GM18508 (cell line): ENCODE data around the gene USB1.
"Not testable (repeated sequence)": the region's sequence is repeated elsewhere in the genome, so short reads cannot be mapped to it uniquely, and the experiment has no call there.

ENCODE experiments used
- ATAC-seq: cut with Tn5 transposase; IDR thresholded peaks from one replicate; pipeline ENCODE4 v1.9.1; 2021; ENCODE audit warnings: moderate number of reproducible peaks; ENCODE audit not compliant: insufficient read depth, unreplicated experiment

Gene USB1

DNA sequence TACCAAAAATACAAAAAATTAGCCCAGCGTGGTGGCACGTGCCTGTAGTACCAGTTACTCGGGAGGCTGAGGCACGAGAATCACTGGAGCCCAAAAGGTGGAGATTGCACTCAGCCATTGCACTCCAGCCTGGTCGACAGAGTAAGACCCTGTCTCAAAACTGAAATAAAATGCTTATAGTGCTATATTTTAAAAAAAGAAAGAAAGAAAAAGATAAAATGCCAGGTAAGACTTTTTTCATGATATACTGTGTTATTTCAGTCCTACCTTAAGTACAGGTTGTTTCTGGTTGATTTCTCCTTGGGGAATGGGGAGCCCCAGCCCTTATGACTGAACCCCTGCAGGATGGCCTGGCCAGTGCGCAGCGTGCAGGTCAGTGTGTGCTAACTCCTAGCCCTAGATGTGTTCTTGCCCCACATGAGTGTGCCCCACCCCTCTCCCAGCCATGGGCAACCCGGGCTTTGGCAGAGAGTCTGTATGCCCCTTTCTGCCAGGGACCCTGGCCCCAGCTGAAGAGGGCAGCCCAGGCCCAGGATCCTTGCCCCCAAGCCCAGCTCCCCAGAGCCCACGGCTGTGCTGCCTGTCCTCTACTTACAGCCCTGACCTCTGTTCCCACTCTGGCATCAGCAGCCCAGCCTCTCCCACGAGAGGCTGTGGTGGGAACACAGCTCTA lies 31.6 kb upstream of the USB1 start:
- ATAC-seq = no peak

DNA sequence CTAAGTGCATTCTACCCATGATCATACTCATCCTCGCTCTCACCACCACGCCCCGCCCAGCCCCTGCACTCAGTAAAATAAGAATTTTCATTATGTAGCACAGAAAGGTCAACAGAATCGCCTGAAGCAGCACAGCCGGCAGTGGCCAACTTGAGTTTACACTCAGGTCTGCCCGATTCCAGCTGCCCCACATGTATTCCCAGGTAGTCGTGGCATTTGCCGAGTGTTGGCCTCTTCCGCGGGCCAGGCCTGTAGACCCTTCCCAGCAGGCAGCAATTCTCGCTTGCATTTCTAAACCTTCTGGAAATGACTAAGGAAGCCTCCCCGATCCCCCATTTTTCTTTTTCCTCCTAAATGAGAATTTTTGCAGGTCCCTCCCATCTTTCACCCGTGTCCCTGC lies 30.9 kb upstream of the USB1 start:
- ATAC-seq = no peak

DNA sequence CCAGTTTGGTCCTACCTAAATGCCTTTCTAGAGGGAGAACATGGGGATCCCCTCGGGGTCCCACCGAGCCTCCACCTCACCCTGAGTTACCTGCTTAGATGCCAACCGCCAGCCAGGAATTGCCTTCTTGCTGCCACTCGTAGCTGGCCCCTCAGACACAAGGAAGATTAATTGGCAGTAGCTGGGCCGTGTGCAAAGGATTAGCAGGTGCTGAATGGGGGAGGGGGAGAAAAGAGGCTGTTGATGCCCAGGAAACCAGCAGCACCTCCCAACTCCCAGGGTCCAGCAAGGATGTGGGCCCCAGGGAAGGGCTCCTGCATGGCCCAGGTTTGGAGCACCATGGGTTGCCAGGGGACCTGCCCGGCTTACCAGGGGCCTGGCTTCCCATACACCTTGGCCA lies 30.2 kb upstream of the USB1 start, which contains the start of gene CNGB1:
Gene CNGB1, minus strand, starts transcription at position 159 of the 400 bp plus-strand sequence. CDS start 3,842 bp downstream, outside the sequence.
- no peak for ATAC-seq

DNA sequence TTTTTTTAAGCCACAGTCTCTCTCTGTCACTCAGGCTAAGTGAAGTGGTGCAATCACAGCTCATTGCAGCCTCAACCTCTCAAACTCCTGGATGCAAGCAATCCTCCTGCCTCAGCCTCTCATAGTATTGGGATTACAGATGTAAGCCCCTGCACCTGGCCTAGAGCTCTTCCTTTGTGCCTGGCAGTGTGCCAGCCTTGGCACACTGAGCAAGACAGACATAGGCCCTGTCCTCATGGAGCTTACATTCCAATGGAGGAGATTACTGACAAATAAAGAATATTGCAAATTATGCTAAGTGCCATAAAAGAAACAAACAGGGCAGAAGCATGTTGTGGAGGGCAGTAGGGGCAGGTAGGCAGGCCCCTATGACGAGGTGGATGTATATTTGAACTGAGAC lies 29.4 kb upstream of the USB1 start:
- ATAC-seq = no peak

DNA sequence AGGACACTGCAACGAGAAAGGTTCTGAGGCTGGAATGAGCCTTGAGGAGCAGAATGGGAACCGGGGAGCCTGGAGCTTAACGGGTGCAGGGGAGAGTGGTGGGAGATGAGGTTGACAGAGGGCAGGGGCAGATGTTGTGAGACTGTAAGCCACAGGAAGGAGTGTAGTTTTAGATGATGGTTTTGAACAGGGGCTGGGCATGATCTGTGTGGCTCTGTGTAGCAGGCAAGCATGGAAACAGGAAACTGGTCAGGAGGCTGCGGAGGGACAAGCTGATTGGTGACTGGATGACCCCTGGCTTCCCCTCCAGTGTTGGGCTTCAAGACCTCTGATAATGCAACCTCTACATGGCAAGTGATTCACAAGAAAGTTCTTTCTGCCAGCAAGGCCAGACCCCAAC lies 28.9 kb upstream of the USB1 start:
- no peak for ATAC-seq

DNA sequence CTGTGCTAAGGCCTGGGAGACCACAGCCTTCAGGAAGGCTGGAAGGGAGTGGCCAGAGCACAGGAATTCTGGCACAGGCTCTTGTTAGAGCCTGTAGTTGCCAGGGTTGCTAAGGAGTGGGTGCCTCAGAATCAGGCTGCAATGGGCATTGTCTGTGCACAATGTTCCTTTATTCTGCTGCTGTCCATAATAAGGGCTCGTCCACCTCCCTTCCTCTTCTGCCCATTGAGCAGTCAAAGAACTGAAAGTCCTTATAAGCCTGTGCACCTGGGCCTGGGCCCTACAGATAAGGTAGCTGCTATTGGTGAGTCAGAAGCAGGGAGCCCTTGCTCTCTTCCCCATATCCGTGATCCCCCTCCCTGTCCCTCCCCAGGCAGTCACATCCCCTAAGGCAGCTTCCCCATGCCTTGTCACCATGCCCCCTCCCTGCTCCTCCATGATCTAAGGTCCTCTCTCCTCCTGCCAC lies 24.8 kb upstream of the USB1 start:
- ATAC-seq = no peak

DNA sequence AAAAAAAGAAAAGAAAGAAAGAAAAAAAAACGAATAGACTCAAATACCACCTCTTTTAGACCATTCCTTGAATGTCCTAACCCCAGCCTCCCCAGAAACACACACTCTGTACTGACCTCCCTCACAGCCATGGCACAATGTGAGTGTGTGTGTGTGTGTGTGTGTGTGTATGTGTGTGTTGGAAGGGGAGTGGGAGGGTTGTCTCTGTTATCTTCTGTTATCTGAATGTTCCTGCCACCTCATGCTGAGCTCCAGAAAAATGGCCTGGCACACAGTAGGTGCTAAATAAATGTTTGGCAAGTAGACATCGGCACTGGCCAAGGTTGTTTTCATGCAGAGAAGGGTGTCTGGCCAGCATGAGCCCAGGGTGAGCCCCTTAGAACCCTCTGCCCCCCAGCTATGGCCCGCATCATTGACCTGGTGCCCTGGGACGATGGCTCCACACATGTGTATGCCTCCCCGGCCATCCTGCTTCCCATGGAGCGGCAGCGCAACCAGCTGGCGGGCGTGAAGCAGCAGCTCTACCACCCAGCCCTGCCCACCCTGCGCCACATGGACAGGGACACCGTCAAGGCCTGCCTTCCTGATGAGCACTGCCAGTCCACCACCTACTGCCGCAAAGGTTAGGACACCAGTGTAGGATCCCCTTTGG lies 23.7 kb upstream of the USB1 start:
- ATAC-seq = no peak

DNA sequence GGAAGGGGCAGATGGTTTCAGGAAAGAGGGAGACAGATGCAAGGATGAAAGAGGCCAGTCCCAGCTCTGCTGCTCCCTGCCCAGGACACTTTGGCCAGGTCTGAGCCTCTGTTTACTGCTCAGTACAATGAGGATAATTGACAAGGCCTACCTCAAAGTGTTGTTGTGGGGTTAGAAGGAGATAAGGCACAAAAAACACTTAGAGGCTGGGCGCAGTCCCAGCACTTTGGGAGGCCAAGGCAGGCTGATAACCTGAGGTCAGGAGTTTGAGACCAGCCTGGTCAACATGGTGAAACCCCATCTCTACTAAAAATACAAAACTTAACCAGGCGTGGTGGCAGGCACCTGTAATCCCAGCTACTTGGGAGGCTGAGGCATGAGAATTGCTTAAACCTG lies 23.1 kb upstream of the USB1 start:
- ATAC-seq = not testable (repeated sequence)

DNA sequence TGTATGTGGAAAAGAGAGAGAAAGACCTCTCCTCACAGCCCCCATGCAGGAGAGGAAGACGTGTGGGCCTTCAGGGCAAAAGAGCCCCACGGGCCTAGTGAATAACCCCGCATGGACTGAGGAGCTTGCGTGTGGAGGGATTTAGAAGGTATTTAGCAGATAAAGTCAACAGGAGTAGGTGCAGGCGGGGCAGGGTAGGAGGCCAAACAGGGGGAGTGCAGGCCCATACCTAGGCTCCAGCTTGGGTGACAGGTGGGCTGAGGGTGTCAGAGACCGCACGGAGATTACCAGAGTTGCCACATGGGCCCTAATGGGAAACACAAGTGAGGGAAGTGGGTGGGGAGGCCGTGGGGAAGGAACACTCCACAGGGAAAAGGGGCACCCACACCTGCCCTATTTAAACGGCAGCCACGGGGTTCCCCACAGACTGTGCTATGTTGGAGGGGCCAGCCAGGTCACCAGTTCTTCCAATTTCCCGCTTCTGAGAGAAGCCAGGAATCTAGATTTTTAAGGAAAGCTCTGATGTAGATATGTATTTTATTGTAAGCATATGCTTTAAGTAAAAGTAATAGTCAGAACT lies 22.1 kb upstream of the USB1 start:
- ATAC-seq = no peak

DNA sequence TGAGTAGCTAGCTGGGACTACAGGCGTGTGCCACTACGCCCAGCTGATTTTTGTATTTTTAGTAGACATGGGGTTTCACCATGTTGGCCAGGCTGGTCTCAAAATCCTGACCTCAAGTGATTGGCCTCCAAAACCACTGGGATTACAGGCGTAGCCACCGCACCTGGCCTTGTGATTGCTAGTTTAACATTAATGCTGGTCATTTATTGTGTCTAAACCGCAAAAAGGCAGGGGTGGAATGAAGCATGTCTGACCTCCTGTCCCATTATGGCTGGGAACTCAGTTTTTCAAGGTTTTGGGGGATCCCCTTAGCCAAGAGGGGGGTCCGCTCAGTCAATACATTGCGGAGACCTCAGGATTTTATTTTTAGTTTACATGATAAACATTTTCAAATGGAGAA lies 19.6 kb upstream of the USB1 start:
- no peak for ATAC-seq

DNA sequence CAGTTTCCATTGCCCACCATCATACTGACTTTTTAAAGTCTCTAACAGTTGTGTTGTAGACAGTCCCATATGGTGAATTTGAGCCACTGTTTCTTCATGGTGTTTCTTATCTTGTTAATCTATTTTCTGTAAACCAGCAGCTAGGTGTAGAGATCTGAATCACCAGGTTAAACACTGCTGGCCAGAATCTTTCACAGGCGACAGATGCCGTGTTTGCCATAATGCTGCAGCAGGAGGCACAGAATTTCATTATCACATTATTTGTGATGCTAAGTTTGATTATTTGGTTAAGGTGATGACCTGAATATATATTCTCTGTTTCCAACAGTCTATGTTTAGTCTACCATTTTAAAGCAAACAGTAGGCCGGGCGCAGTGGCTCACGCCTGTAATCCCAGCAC lies 18.8 kb upstream of the USB1 start:
- ATAC-seq = no peak

DNA sequence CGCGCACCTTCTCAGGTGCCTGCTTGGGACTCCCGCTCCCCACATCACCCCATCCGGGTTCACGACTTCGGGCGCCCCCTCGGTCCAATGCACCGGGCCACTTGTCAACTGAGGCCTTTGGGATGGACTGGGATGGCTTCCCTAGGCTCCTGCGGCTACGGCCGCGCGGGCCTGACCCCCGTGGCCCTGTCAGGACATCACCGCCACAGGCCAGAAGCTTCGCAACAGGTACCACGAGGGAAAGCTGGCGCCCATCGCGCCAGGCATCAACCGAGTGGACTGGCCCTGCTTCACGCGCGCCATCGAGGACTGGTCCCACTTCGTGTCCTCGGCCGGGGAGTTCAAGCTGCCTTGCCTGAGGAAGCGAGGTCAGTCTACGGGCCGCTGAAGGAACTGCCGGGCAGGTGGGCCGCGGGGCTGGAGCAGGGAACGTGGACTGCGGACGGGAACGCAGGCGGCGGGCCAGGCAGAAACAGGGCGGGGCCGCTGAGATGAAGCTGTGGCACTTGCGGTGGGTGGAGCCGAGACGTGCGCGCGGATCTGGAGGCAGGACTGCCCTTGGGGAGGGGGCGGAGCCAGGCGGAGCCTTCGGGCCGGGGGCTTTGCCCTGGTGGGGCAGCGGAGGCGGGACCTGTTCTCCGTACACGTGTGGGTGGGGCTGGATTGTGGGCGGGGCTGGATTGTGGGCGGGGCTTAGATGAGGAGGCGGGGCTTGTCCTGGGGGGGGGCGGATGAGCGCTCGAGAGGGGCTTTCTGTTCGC lies 16.6 kb upstream of the USB1 start:
- ATAC-seq = no peak

DNA sequence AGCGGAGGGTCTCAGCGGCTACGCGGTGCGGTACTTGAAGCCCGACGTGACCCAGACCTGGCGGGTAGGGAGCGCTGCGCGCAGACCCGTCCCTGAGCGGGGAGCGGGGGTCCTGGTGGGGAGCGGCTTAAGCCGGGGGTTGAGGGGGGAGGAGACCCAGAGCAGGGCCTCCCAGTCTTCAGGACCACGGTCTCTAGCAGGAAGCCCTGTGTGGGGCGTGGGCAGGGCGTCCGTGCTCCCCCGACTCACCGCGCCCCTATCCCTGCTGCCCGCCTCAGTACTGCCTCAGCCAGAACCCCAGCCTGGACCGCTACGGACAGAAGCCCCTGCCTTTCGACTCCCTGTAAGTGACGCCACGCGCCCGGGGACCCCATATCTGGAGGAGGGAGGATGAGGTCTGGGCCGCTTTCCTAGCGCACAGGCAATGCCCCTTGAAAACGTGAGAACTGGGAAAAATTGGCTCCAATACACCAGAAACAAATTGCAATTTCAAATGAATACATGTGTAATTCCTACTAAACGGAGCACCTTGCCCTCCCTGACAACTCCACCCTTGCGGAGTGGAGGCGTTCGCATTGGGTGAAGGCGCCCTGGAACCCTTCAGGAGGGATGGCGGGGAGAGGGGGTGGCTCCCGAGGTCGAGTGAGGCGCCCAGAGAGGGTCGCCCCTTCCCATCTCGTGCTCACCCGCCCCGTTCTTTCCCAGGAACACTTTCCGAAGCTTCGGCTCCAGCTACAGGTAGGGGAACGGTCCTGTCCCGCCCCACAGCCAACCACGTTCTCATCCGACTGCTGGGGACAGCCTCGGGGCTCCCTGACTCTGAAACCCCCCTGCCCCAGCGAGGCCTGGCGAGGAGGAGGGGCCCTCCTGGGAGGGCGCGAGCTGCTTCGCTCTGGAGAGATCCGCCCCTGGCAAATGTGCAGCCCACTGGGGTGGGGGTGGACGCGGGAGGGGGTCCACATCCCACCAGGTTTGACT lies 15.7 kb upstream of the USB1 start:
- no peak for ATAC-seq

DNA sequence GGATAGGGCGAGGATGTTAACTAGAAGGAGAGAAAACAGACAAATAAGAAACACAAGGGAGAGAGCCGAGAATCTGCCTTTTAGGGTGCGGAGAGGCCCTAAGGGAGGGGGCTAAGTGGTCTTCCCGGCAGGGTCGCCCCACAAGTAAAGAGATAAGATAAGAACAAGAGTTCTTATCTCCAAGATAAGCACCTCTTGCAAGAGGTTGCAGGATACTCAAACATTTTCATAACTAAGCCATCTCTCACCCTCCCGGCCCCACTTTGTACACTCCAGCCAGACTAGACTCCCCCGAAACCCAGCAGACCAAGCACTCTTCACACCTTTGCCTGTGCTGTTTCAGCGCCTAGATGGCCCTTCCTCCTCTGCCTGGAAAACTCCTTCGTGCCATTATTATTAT lies 15.0 kb upstream of the USB1 start:
- no peak for ATAC-seq

DNA sequence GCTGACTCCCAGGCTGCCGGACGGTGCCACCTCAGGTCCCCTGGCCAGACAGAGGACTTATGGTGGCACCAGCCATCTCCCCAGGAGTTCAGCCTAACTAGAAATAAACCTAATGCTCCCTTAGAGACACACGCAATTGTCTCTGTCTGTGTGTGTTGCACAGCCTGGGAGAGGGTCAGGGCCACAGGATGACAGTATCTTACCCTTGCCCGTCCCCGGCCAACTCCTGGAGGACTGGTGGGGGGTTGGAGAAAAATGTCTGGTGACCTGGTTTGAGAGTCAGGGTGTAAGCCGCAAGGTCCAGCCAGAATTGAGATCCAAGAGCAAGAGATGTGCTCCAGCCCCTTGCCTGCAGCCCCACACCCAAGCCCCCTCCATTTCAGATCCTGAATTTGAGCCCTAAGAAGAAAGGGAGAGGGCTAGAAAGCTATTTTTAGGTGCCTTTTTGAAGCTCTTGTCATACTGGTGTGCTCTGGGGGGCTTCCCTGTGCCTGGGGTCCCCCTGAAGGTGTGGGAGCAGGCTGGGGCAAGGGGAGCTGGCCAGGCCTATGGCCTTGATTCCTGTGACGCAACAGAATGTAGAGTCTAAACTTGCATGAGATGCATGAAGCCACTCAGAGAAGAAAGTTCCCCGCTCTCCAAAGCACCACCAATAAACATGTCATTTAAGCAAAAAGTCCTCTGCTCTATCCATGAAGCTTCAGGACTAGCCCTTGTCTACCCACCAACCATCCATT lies 13.6 kb upstream of the USB1 start:
- no peak for ATAC-seq

DNA sequence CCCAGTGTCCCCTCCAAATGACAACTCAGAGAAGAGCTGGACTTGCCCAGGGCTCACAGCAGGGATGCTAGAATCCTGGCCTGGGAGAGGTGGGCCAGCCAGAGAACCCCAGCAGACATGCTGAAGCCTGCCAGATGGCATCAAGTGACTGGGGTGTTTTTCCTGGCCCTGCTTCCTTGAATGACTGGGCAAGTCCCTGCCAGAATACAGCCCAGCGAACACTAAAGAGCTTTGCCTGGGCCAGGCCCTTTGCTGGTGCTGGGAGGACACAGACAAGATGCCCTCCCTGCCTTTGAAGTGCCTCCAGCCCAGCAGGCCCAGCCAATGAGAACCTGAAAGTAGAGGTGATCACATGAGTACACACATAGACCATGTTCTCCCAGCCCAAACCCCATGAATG lies 12.3 kb upstream of the USB1 start:
- ATAC-seq = no peak

DNA sequence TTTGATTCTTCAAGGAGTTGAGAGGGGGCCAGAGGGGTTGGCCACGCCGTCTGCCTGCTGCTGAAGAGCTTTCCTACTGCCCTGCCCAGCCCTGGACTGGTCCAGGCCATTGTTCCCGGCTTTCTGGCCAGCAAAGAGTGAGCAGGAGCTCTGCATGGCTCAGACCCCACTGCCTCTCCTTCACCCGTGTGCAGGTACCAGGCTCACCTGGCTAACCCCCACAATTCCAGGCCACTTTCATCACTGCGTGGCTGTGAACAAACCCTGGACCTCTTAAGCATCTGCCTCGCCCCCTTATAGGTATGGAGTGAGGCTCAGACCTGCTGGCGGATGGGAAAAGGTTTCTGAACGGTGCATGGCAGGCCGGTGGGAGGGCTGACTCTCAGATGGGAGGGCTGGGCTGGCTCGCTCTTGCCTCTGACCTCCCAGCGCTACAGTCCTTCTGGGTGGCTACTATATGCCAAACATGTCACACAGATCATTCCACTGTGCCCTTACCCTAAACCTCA lies 9.6 kb upstream of the USB1 start:
- no peak for ATAC-seq

DNA sequence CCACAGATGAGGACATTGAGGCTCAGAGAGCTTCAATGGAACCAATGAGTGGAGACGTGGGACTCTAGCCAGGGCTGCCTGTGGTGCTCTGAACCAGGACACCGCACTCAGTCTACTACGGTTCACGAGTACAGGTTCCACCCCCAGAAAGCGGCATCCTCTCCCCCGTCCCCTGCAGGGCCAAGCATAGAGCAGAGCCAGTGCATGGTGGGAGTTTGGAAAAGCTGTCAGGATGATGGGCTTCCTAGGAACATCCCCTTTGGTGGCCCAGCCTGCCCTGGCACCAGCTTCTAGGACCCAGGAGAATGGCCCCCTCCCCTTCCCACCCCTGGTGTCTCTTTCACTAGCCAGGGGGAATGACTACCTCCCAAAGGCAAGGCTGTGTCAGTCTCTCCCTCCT lies 9.1 kb upstream of the USB1 start:
- ATAC-seq = no peak

DNA sequence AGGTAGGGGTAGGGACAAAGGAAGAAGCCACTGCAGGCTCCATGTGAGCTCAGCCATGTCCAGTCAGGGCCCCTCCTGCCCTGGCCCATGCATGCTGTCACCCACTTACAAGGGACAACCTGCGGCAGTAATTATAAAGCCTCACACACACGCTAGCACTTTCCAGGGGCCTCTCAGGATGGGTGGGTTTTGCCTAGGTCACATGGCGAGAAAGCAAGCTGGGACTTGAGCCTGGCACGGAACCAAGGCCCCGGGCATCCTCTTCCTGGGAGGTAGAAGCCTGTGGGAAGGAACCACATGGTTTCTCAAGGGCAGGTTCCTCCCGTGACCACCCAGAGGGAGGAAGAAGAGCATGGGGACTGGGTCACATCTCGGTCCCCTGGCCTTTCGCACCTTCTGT lies 7.8 kb upstream of the USB1 start:
- no peak for ATAC-seq
